C4-2B (cell line): Measurements from ENCODE around the gene PCDH9.

Experiments
- H3K27ac ChIP-seq: fragments of 450-650 bp; 2 replicates; pipeline ENCODE4 v1.5.1; 2017
- ZFX ChIP-seq: fragments of 450-650 bp; IDR thresholded peaks from 2 replicates; pipeline ENCODE4 v1.6.1; 2017
- TF ChIP-seq, protein P1 (sequence below): fragments of 450-650 bp; conservative IDR thresholded peaks from 2 replicates; pipeline ENCODE4 v1.5.1; 2017; ENCODE audit warnings: mild to moderate bottlenecking

The PCDH9 gene

DNA sequence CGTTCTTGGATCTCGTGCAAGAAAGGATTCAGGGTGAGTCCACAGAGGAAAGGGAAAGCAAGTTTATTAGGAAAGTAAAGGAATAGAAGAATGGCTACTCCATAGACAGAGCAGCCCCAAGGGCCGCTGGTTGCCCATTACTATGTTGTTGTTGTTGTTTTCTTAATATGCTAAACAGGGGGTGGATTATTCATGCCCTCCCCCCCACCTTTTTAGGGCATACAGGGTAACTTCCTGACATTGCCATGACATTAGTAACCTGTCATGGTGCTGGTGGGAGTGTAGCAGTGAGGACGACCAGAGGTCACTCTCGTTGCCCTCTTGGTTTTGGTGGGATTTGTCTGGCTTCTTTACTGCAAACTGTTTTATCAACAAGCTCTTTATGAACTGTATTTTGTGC lies 29.1 kb upstream of the PCDH9 start:
- TF ChIP-seq, protein P1, sequence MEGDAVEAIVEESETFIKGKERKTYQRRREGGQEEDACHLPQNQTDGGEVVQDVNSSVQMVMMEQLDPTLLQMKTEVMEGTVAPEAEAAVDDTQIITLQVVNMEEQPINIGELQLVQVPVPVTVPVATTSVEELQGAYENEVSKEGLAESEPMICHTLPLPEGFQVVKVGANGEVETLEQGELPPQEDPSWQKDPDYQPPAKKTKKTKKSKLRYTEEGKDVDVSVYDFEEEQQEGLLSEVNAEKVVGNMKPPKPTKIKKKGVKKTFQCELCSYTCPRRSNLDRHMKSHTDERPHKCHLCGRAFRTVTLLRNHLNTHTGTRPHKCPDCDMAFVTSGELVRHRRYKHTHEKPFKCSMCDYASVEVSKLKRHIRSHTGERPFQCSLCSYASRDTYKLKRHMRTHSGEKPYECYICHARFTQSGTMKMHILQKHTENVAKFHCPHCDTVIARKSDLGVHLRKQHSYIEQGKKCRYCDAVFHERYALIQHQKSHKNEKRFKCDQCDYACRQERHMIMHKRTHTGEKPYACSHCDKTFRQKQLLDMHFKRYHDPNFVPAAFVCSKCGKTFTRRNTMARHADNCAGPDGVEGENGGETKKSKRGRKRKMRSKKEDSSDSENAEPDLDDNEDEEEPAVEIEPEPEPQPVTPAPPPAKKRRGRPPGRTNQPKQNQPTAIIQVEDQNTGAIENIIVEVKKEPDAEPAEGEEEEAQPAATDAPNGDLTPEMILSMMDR = no peak
- no peak for TF ChIP-seq ZFX
- no peak overlapping the region for H3K27ac ChIP-seq

DNA sequence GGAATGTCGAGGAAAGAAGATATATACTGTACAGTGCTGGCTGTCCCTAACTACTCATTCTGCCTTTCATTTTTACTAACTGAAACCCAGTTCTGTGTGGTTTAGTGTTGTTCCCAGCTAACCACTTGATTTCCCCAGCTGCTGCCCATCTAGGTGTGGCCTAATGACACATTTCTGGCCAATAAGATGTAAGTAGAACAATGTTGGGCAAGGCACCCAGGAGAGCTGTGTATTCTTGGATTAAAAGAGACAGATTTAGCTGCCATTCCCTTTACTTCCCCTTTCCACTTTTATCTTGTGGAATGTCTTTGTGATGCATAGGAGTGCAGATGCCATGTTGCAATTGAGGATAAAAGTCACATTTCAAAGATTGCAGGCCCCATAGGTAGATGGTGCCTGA lies 28.3 kb upstream of the PCDH9 start:
- H3K27ac ChIP-seq = no peak overlapping the region
- TF ChIP-seq, protein P1 = no peak
- no peak for TF ChIP-seq ZFX

DNA sequence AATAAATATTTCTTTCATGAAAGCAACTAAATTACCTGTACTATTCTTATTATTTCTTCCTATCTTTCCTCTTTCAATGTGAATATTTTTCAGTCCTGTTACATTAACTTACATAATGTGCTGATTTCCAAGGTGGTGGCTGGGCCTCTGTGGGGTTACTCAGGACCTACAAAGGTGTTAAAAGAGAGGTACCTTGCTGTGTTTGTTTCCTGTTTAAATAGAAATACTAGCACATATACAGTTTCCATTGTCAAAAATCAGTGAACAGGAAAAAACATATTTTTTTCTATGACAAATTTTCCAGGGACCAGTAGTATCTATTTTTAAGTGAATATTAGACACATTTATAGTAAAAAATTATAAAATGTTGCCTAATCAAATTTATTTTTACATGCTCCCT lies 8.7 kb upstream of the PCDH9 start:
- H3K27ac ChIP-seq = no peak overlapping the region

DNA sequence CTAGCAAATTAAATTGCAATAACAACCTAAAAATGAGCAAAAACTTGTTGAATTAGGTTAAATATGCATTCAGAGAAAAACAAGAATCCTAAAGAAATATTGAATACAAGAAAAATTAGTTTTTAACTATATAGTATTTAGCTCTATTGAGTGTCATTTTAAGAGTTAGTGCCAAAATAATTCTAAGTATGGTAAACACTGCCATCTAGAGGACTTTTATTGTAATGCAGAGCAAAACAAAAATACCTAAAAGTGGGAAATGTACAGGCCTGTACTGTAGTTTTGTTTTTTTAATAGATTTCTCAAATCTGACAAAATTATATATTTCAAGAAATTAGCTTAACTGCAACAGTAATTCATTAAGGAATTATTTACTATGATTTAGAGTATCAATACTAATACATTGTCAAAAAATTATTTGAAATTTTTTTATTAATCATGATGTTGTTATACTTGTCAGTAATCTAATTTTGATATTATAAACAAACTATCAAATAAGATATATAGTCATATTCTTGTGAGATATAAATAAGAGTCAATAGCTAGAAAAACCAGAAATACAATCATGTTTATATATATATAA lies 8.2 kb upstream of the PCDH9 start:
- no peak overlapping the region for H3K27ac ChIP-seq
- no peak for TF ChIP-seq ZFX
- TF ChIP-seq, protein P1 = peak; percentile 69

More for the DNA sequence above, 8.7 kb upstream of the PCDH9 start:
- TF ChIP-seq, protein P1 = no peak
- TF ChIP-seq ZFX = no peak

DNA sequence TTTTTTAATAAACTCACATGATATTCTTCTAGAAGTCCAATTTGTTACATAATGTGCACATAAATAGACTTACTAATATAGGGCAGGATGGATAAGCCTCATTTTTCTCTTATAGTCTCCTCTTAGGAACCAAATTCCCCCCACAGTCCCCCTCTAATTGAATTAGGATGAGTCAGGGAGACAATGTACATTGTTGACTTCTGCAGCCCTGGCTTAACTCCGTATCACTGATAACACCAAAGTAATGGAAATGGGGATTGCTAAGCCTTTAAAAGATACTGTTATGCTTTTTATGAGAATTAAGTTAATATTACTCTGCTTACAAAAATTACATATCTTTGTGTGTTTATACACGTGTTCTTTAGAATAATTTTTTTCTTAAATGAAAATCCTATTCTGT lies 5.1 kb upstream of the PCDH9 start:
- H3K27ac ChIP-seq = no peak overlapping the region
- no peak for TF ChIP-seq ZFX

DNA sequence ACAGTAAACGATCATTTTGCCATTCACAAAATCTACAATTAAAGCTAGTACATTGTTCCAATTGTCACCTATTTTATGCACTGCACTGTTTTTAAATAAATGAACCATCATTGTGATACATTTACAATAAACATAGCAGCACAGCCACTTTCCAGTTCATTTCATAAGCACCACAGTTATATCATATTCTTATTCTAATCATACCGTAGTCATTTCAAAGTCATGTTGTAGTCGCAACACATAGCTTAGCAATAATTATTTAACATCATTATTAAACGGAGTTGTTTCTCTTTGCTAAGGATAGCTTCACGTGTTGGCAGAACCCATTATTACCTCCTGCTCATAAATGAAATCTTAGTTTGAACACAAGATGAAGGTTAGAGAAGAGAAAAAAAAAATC lies 2.2 kb upstream of the PCDH9 start:
- no peak for TF ChIP-seq ZFX
- TF ChIP-seq, protein P1 = no peak
- H3K27ac ChIP-seq = no peak overlapping the region

DNA sequence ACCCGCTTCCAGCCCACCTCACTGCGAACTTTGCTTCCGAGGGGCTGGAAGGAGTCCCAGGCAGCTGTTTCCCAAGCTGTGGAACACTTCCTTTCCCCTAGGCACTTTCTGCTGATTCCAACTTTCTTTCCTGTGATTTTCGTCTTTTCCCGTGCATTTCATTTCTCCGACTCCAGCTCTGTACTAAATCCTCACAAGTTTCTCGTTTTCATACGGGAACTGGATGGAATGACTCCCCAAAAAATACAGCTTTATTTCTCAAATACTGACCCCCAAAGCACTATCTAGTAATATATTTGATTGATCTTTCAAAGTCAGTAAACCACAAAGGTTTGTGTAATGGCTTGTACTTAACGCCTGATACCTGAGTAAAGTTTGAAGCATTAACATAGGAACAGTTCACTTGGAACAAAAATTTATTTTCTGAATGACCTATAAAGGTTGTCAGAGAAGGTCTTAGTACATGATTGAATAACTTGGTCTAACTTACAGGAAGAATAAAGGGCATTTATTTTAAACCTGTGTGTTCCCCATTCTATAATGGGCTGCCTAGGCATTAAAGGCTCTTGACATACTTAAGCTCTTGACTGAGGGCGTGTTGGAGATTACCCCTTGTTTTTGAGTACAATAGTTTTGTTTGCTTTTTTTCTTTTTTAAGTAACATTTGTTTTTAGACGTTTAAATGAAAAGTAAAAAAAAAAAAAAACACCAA lies 1.3 kb upstream of the PCDH9 start:
- no peak overlapping the region for H3K27ac ChIP-seq
- TF ChIP-seq, protein P1 = no peak
- TF ChIP-seq ZFX = no peak
